HL-60 (cell line): ENCODE measurements around the gene MIER1.

Experiments
- DNase-seq, 2 experiments: peaks; one replicate each; pipeline ENCODE4 v3.0.0-alpha.2; 2010 to 2020; ENCODE audit warnings: low read depth in 1 of 2, low spot score in 1 of 2
- H3K27ac ChIP-seq: fragments of 250-450 bp; sonication (Bioruptor Pico); replicated peaks from 2 replicates; pipeline ENCODE4 v1.5.1; 2020; ENCODE audit warnings: mild to moderate bottlenecking, moderate library complexity
- H3K27me3 ChIP-seq: fragments of 250-450 bp; sonication (Bioruptor Pico); 2 replicates; pipeline ENCODE4 v1.5.1; 2021; ENCODE audit warnings: mild to moderate bottlenecking, moderate library complexity; ENCODE audit not compliant: insufficient read depth, poor library complexity, severe bottlenecking
- H3K4me3 ChIP-seq: replicated peaks from 2 replicates; pipeline ENCODE4 v1.5.1; 2011; ENCODE audit warnings: mild to moderate bottlenecking, control low read depth, low read length; ENCODE audit not compliant: insufficient read depth
- CTCF ChIP-seq: IDR thresholded peaks from one replicate; pipeline ENCODE4 v1.5.1; 2011; ENCODE audit warnings: low read length, control low read depth, inconsistent platforms; ENCODE audit not compliant: insufficient read depth
- GABPA ChIP-seq: IDR thresholded peaks from 2 replicates; pipeline ENCODE4 v1.6.1; 2012; ENCODE audit warnings: low read depth
- POLR2AphosphoS5 ChIP-seq: IDR thresholded peaks from 2 replicates; pipeline ENCODE4 v1.6.1; 2012; ENCODE audit warnings: low read depth
- REST ChIP-seq: IDR thresholded peaks from 2 replicates; pipeline ENCODE4 v1.6.1; 2012; ENCODE audit warnings: low read depth; ENCODE audit not compliant: insufficient replicate concordance
- SPI1 ChIP-seq: IDR thresholded peaks from 2 replicates; pipeline ENCODE4 v1.6.1; 2012; ENCODE audit warnings: low read depth, mild to moderate bottlenecking, borderline replicate concordance

MIER1 gene

GRCh38 chr1:66940981-66941380, 16.2 kb downstream of the MIER1 start:
- no peak overlapping the region for H3K4me3 ChIP-seq
- no peak overlapping the region for H3K27ac ChIP-seq
- DNase-seq = no peak
- no peaks in the 10 kb centered on the region for H3K27me3 ChIP-seq
- TF ChIP-seq SPI1 (no peak), GABPA (no peak), POLR2AphosphoS5 (no peak), CTCF (no peak), REST (no peak)

GRCh38 chr1:66943361-66943969, 18.7 kb downstream of the MIER1 start:
- no peak for DNase-seq
- TF ChIP-seq REST = no peak
- TF ChIP-seq POLR2AphosphoS5 = no peak
- TF ChIP-seq CTCF = no peak
- no peak for TF ChIP-seq SPI1
- TF ChIP-seq GABPA = no peak
- Histone ChIP-seq H3K27me3 (no peaks in the 10 kb centered on the region), H3K4me3 (no peak overlapping the region), H3K27ac (no peak overlapping the region)

GRCh38 chr1:66944330-66945274, 19.8 kb downstream of the MIER1 start:
- Histone ChIP-seq H3K27me3 (no peaks in the 10 kb centered on the region), H3K4me3 (no peak overlapping the region), H3K27ac (no peak overlapping the region)
- no peak for TF ChIP-seq GABPA
- no peak for TF ChIP-seq POLR2AphosphoS5
- no peak for DNase-seq

- H3K27ac ChIP-seq = no peak overlapping the region
- no peak overlapping the region for H3K4me3 ChIP-seq
- no peaks in the 10 kb centered on the region for H3K27me3 ChIP-seq
- no peak for TF ChIP-seq REST
- no peak for TF ChIP-seq GABPA
- no peak for TF ChIP-seq SPI1
- TF ChIP-seq POLR2AphosphoS5 = no peak
- no peak for TF ChIP-seq CTCF
- DNase-seq = no peak
Observed at GRCh38 chr1:66945316-66945715, 20.5 kb downstream of the MIER1 start.
